Endodermal cell (in vitro differentiated cells): ENCODE data around the gene PRPF6. TPM values are rescaled to one million over a fixed set of nuclear protein-coding genes. Genes with fewer than 3 reads are reported as not detected.
A peak's percentile ranks its signal among the peaks of the same experiment; 100 is the strongest.

Source experiments
- DNase-seq: peaks from one replicate; pipeline ENCODE4 v3.0.0-alpha.2; 2017
- H3K27ac ChIP-seq: 2 replicates; pipeline ENCODE4 v1.5.1; 2013; ENCODE audit warnings: mild to moderate bottlenecking, low read depth, low read length, moderate library complexity
- H3K27me3 ChIP-seq: 2 replicates; pipeline ENCODE4 v1.6.1; 2013; ENCODE audit warnings: mild to moderate bottlenecking, low read length, moderate library complexity; ENCODE audit not compliant: insufficient read depth, control insufficient read depth, poor library complexity, severe bottlenecking
- H3K36me3 ChIP-seq: 2 replicates; pipeline ENCODE4 v1.7.0; 2013; ENCODE audit warnings: mild to moderate bottlenecking, low read length, moderate library complexity; ENCODE audit not compliant: control insufficient read depth, insufficient read depth
- H3K4me1 ChIP-seq: one replicate; pipeline ENCODE4 v1.7.0; 2013; ENCODE audit warnings: low read length; ENCODE audit not compliant: control insufficient read depth, insufficient read depth
- H3K4me3 ChIP-seq: 2 replicates; pipeline ENCODE4 v1.5.1; 2013; ENCODE audit warnings: mild to moderate bottlenecking, low read length, moderate library complexity
- H3K9ac ChIP-seq: 2 replicates; pipeline ENCODE4 v1.6.1; 2013; ENCODE audit warnings: mild to moderate bottlenecking, low read length, moderate library complexity; ENCODE audit not compliant: poor library complexity, severe bottlenecking; ENCODE audit errors: extremely low read depth
- H3K9me3 ChIP-seq: 2 replicates; pipeline ENCODE4 v1.6.1; 2013; ENCODE audit warnings: mild to moderate bottlenecking, low read length, moderate library complexity; ENCODE audit not compliant: control insufficient read depth
- H3K27ac Mint-ChIP-seq: 2 replicates; pipeline ENCODE4 v1.8.0; 2020; ENCODE audit warnings: mixed read lengths
- H3K27me3 Mint-ChIP-seq: 2 replicates; pipeline ENCODE4 v1.8.0; 2021; ENCODE audit warnings: mild to moderate bottlenecking, mixed read lengths; ENCODE audit not compliant: insufficient read depth
- H3K36me3 Mint-ChIP-seq: 2 replicates; pipeline ENCODE4 v1.8.0; 2020; ENCODE audit warnings: low read depth, mixed read lengths
- H3K4me1 Mint-ChIP-seq: 2 replicates; pipeline ENCODE4 v1.8.0; 2020; ENCODE audit warnings: mixed read lengths
- H3K4me3 Mint-ChIP-seq: 2 replicates; pipeline ENCODE4 v1.8.0; 2020; ENCODE audit warnings: mild to moderate bottlenecking, moderate library complexity, mixed read lengths
- H3K9me3 Mint-ChIP-seq: 2 replicates; pipeline ENCODE4 v1.8.0; 2020; ENCODE audit warnings: mild to moderate bottlenecking, mixed read lengths
- CTCF ChIP-seq: fragments of 200-600 bp; sonication (generic); conservative IDR thresholded peaks from 2 replicates; pipeline ENCODE4 v1.5.0; 2021; ENCODE audit warnings: antibody characterized with exemption, mild to moderate bottlenecking
- WGBS, 2 experiments: methylation state at CpG; one replicate each; pipeline versions ENCODE4 v1.1.5 to v1.1.7; 2013; ENCODE audit warnings: missing lambda C conversion rate in 2 of 2, mixed read lengths in 1 of 2; ENCODE audit not compliant: insufficient coverage in 1 of 2, insufficient read length in 1 of 2; 5-methylcytosine and 5-hydroxymethylcytosine counted together
- total RNA-seq, 2 donors: library from RNA; stranded (reverse); fragmentation: NEBNext Ultra II Directional in 1 of 2; extraction: Animal tissue kit (Norgen Biotek cat#: 25700) in 1 of 2; gene quantifications; 2 replicates in 1 of 2; 3 replicates in 1 of 2; pipeline ENCODE4 v1.2.1, GENCODE V29; 2021

Gene PRPF6
- total RNA-seq, 2 donors from 2014 or later, result 73.3 to 73.9 TPM

- Histone ChIP-seq H3K9me3 (no peaks in the 10 kb centered on the region), H3K27ac (no peak overlapping the region), H3K9ac (no peak overlapping the region), H3K4me1 (peaks cover 24% of the 10 kb centered on the region), H3K27me3 (no peaks in the 10 kb centered on the region), H3K4me3 (no peak overlapping the region), H3K36me3 (no peaks in the 10 kb centered on the region)
- no peak for TF ChIP-seq CTCF
- no peak overlapping the region for H3K4me3 Mint-ChIP-seq
- peaks cover 8% of the 10 kb centered on the region for H3K27me3 Mint-ChIP-seq
- no peak overlapping the region for H3K27ac Mint-ChIP-seq
- H3K4me1 Mint-ChIP-seq, result peaks cover 19% of the 10 kb centered on the region
- H3K36me3 Mint-ChIP-seq, result no peaks in the 10 kb centered on the region
- 64 to 83% methylated on average over 3 to 7 of the region's 7 CpGs for WGBS, 2 experiments
- no peak for DNase-seq
- H3K9me3 Mint-ChIP-seq, result no peaks in the 10 kb centered on the region
Observed at GRCh38 chr20:64056639-64056888, 75.6 kb downstream of the PRPF6 start.

- peak overlapping the region; percentile 58 for H3K27ac Mint-ChIP-seq
- Histone ChIP-seq H3K4me3 (no peak overlapping the region), H3K27ac (no peak overlapping the region), H3K4me1 (peaks cover 24% of the 10 kb centered on the region), H3K9me3 (no peaks in the 10 kb centered on the region), H3K9ac (no peak overlapping the region), H3K36me3 (no peaks in the 10 kb centered on the region), H3K27me3 (no peaks in the 10 kb centered on the region)
- no peak for TF ChIP-seq CTCF
- no peaks in the 10 kb centered on the region for H3K9me3 Mint-ChIP-seq
- H3K4me1 Mint-ChIP-seq, result peaks cover 19% of the 10 kb centered on the region
- H3K36me3 Mint-ChIP-seq, result no peaks in the 10 kb centered on the region
- H3K27me3 Mint-ChIP-seq, result peaks cover 5% of the 10 kb centered on the region
- no peak overlapping the region for H3K4me3 Mint-ChIP-seq
- WGBS, 2 experiments, result 85 to 89% methylated on average over 30 to 39 of the region's 39 CpGs
- DNase-seq, result peak; percentile 74
Observed at GRCh38 chr20:64056889-64057627, 76.1 kb downstream of the PRPF6 start.

GRCh38 chr20:64057628-64058498 lies 76.9 kb downstream of the PRPF6 start:
- H3K9ac ChIP-seq, result no peak overlapping the region
- WGBS, 2 experiments, result 43 to 53% methylated on average over 22 to 33 of the region's 33 CpGs
- peaks cover 19% of the 10 kb centered on the region for H3K4me1 Mint-ChIP-seq
- peak; percentile 93 for TF ChIP-seq CTCF
- no peaks in the 10 kb centered on the region for H3K27me3 ChIP-seq
- no peak overlapping the region for H3K27ac Mint-ChIP-seq
- peak; percentile 97 for DNase-seq
- H3K27ac ChIP-seq, result no peak overlapping the region
- H3K9me3 ChIP-seq, result no peaks in the 10 kb centered on the region
- H3K27me3 Mint-ChIP-seq, result peaks cover 5% of the 10 kb centered on the region
- no peaks in the 10 kb centered on the region for H3K9me3 Mint-ChIP-seq
- no peak overlapping the region for H3K4me3 Mint-ChIP-seq
- peaks cover 24% of the 10 kb centered on the region for H3K4me1 ChIP-seq
- no peaks in the 10 kb centered on the region for H3K36me3 ChIP-seq
- H3K36me3 Mint-ChIP-seq, result no peaks in the 10 kb centered on the region
- no peak overlapping the region for H3K4me3 ChIP-seq
